IPS-NIHi11 (cell line): ENCODE data around the gene ALDH4A1.

ENCODE experiments used
- DNase-seq: peaks from one replicate; pipeline ENCODE4 v3.0.0; 2012; ENCODE audit warnings: mixed read lengths, low spot score

ALDH4A1 gene

GRCh38 chr1:18922848-18923755 lies 20.7 kb upstream of the ALDH4A1 start:
- DNase-seq, result no peak

GRCh38 chr1:18922319-18922726 lies 20.0 kb upstream of the ALDH4A1 start:
- no peak for DNase-seq

GRCh38 chr1:18921516-18922251 lies 19.3 kb upstream of the ALDH4A1 start:
- no peak for DNase-seq

- DNase-seq, result no peak
Observed at GRCh38 chr1:18920931-18921330, 18.6 kb upstream of the ALDH4A1 start.

DNA sequence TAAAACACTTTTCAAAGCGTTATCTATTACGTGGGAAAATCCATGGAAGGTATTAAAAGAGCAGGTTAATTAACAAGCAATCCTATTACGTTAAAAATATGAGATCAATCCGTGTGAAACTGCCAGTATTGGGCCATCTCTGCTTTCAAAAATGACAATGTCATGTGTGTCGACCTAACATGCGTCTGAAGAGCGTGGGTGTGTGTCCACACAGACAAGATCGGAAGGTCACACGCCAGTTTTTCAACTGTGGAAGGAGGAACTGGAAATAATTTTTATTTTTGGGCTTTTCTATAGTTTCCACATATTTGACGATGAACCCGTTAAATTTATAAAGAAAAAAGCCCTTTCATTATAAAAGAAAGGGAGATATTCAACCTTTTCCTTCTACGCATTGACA lies 17.6 kb upstream of the ALDH4A1 start:
- no peak for DNase-seq

- DNase-seq, result no peak
Observed at GRCh38 chr1:18919197-18919905, 17.0 kb upstream of the ALDH4A1 start.

- no peak for DNase-seq
Observed at GRCh38 chr1:18918417-18918816, 16.1 kb upstream of the ALDH4A1 start.

DNA sequence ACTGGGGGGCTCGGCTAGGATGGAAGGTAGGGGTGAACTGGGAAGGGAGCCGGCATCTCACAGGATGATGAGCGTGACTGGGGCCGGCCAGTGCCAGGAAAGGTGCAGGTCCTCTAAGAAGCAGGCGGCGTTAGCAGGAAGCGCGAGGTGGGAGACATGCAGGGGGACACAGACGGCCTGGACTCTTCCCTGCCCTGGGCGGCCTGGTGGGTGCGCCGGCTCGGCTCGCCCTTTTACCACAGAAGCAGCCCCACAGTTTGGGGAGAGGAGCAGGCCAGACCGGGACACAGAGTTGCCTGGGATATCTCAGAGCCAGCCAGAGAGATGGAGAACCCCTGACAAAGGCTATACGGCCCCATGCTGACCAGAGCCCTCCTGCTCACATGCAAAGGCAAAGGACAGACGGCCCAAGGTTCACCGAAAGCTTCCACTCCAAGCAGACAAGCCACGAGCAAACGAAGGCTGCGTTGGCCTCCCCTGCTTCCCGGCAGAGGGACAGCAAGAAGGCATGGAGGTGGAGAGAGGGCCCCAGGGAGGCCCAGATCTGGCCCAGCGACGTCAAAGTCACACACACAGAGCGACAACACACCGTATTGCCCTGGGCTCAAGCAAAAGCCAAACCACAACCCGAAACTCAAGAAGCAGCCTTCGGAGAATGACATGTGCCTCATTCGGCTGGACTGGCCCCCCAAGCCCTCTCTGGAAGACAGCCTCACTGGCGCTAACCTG lies 14.9 kb upstream of the ALDH4A1 start:
- DNase-seq, result no peak

DNA sequence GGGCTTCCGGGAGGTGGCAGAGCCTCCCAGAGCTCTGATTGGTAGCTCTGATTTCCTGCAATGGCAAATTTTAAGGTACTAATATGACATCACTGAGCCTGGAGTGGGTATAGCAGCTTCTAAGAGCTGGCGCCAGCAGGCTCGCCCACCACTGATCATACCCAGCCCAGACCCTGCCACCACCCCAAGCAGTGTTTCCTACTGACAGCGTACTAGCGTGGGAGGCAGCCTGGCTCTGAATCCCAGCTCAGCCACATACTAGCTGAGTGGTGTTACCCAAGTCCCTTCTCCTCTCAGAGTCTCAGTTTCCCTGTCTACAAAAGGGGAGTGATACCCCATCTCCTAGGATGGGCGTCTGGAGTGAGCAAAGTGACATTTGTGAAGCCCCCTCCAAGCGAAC lies 13.0 kb upstream of the ALDH4A1 start:
- no peak for DNase-seq

DNA sequence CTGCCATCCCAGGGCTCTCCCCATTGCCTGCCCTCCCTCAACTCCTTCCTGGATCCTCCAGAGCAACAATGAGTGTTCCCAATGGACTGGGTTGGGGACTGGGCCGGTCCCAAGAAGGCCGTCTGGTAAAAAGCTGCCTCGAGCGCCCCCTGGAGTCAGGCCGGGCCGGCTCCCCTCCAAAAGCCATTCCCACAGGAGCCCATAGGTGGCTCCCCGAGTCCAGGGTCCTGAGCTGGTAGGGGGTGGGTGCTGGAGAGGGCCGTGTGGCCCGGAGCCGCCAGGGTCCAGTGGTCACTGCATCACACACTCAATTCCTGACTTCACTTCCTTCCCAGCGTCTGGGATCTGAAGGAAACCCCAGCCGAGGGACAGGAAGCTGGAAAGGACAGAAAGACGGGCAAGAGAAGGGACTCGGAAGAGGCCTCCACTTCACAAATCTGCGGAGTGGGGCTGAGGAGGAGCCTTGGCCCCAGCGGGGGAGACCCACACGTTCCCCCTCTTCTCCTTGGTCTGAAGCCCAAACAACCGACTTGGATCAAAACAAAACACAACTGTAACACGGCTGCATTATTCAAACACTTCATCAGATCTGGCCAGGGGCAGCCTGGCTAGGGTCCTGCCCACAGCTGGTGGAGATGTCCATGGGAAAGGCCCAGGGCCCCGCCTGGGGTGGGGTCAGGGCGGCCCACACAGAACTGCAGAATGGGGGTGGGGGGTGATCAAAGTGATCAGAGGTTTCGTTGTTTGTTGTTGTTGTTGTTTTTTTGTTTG lies 10.9 kb upstream of the ALDH4A1 start:
- peak; percentile 97 for DNase-seq

- DNase-seq, result no peak
Observed at GRCh38 chr1:18912550-18912949, 10.2 kb upstream of the ALDH4A1 start.

GRCh38 chr1:18908911-18909771 lies 6.8 kb upstream of the ALDH4A1 start:
- no peak for DNase-seq

GRCh38 chr1:18907917-18908845 lies 5.8 kb upstream of the ALDH4A1 start:
- no peak for DNase-seq

GRCh38 chr1:18907021-18907916 lies 4.9 kb upstream of the ALDH4A1 start:
- DNase-seq, result peak; percentile 70

DNA sequence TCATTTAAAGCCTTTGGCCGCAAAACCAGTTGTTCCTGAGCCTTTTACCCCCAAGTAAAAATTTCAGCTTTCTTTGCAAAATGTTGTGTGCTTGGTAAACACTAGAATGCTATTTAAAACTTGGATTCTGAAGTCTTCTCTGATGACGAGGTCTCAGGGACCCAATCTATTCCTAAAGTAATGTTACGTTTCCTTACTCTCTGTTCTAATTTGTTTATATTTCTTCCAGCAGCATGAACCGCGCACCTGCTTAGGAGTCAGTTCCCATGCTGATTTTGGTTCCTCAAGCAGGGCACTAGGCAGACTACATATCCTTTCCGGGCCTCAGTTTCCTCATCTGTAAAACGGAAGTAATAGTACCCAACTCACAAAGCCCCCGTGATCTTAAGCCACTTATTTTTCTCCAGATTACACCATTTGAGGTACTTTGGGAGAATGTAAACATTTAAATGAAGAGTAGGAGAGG lies 969 bp upstream of the ALDH4A1 start:
- DNase-seq, result no peak

DNA sequence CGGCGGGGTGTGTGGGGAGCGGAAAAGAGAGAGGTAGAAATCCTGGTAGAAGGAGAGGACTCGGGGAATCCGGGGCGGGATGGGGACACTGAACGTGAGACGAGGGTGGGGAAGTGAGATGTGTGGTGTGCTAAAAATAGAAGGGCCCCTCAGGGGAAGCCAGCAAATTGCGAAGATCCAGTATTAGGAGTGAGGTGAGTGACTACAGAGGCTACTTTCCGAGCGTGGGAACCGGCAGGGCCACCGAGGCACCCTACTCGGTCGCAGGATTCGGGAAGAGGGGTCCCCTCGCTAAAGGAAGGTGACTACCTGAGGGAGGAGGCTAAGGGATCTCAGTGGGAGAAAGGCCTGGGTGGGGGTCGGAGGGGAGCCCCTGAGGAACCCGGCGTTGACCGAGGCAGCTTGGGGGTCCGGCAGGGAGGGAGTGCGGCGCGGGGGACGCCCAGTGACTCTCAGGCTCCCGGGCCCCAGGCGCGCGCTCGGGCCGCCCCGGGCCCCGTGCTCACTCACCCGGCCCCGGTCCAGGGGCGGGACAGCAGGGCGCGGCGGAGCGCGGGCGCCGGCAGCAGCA lies 318 bp downstream of the ALDH4A1 start:
- no peak for DNase-seq

DNA sequence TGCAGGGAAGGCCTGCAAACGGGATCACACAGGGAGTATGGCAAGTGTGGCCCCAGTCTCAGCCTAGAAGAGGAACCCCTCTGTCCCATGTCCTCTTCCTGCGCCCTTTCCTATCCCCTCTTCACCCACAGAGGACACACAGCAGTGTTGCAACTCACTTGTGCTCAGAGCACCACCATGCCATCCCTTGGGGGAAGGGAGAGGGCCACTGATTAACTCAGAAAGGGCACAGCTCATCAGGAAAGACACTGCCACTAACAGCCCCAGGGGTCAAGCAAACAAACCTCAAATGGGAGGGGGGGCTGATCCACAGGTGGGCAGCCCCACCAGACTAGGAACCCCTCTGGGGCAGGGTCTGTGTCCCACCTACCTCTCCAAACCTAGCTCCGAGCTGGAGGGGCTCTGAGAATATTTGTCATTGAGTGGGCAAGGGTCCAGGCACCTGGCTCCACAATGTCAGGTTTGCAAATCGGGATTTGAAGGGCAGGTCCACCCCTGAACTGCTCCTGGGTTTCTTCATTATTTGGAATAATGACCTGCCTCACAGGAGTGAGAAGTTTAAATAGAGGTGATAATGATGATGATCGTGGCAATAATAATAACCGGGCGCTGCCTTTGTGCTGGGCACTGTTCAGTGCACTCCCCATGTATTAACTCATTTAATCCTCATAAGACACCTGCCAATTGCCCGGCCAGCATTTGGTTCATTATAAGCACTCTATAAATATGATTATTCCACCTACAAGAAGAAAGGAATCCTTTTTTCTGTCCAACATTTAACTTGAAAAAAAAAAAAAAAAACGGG lies 1.0 kb downstream of the ALDH4A1 start:
- no peak for DNase-seq
